ENCODE data around the gene CCNY.

- TF ChIP-seq CTCF (IDR thresholded peaks at IDR 0.05) (no peak), POLR2A (IDR thresholded peaks at IDR 0.05; ENCODE audit: low read length) (no peak), E2F6 (IDR thresholded peaks at IDR 0.05; ENCODE audit: borderline replicate concordance, low read depth) (no peak)
Observed at GRCh38 chr10:35442592-35442991, 106.3 kb downstream of the CCNY start.
